B cell (primary cell): ENCODE results near the gene MORN4. TPM values are rescaled to one million over a fixed set of nuclear protein-coding genes. Genes with fewer than 3 reads are reported as not detected.

ENCODE experiments used
- ATAC-seq: fragments of 200-7000 bp; cut with Tn5 transposase; one replicate; pipeline ENCODE4 v1.10.0; 2021; ENCODE audit warnings: low read depth, mild to moderate bottlenecking, moderate number of reproducible peaks, moderate library complexity
- CTCF ChIA-PET: fragments of 350-600 bp; sonication (Branson Sonifier 250); formaldehyde crosslinking; loops from one replicate; lab custom pipeline; 2021; ENCODE audit warnings: antibody characterized with exemption, inconsistent platforms; lab: Charles Lee
- POLR2A ChIA-PET: fragments of 350-600 bp; sonication (Branson Sonifier 250); formaldehyde crosslinking; loops from one replicate; lab custom pipeline; 2021; ENCODE audit warnings: antibody characterized with exemption; lab: Charles Lee
- DNase-seq: peaks from one replicate; pipeline ENCODE4 v3.0.0; 2013
- H2AFZ ChIP-seq: 2 replicates; pipeline ENCODE4 v1.6.1; 2012; ENCODE audit warnings: mild to moderate bottlenecking, low read depth, low read length; ENCODE audit not compliant: insufficient read depth, poor library complexity, severe bottlenecking
- H3K27ac ChIP-seq, 2 donors: 1 replicate in 1 of 2; 2 replicates in 1 of 2; pipeline ENCODE4 v1.5.1; 2012 to 2013; ENCODE audit warnings: low read length in 2 of 2, mild to moderate bottlenecking in 2 of 2, moderate library complexity in 1 of 2
- H3K27me3 ChIP-seq, 4 experiments: fragments of 200-600 bp in 1 of 4; sonication (generic) in 1 of 4; replicated peaks in 1 of 4; 1 replicate in 2 of 4; 2 replicates in 2 of 4; pipeline versions ENCODE4 v1.6.1 to v1.7.0; 2013 to 2016; ENCODE audit warnings: low read length in 3 of 4, mild to moderate bottlenecking in 2 of 4, mixed read lengths in 1 of 4, moderate library complexity in 1 of 4; ENCODE audit not compliant: insufficient read depth in 4 of 4, control insufficient read depth in 3 of 4; ENCODE audit errors: control extremely low read depth in 1 of 4
- H3K36me3 ChIP-seq, 2 experiments: replicated peaks in 1 of 2; 1 replicate in 1 of 2; 2 replicates in 1 of 2; pipeline versions ENCODE4 v1.6.1 to v1.7.1; 2013; ENCODE audit warnings: low read length in 1 of 2; ENCODE audit not compliant: insufficient read depth in 2 of 2, control insufficient read depth in 1 of 2; ENCODE audit errors: control extremely low read depth in 1 of 2, extremely low read depth in 1 of 2
- H3K4me1 ChIP-seq, 2 donors: fragments of 200-600 bp in 1 of 2; sonication (generic) in 1 of 2; 1 replicate in 1 of 2; 2 replicates in 1 of 2; pipeline versions ENCODE4 v1.5.1 to v1.6.1; 2013 to 2017; ENCODE audit warnings: low read length in 2 of 2; ENCODE audit not compliant: control insufficient read depth in 2 of 2, insufficient read depth in 2 of 2
- H3K4me2 ChIP-seq: replicated peaks from 2 replicates; pipeline ENCODE3; 2012; ENCODE audit warnings: mild to moderate bottlenecking, low read depth, low read length; ENCODE audit not compliant: poor library complexity, severe bottlenecking
- H3K4me3 ChIP-seq, 5 experiments: fragments of 200-600 bp in 1 of 5; sonication (generic) in 1 of 5; 1 replicate in 3 of 5; 2 replicates in 2 of 5; pipeline versions ENCODE4 v1.5.1 to v1.7.0; 2011 to 2016; ENCODE audit warnings: low read length in 4 of 5, mild to moderate bottlenecking in 4 of 5, low read depth in 2 of 5, control low read depth in 1 of 5, moderate library complexity in 1 of 5; ENCODE audit not compliant: insufficient read depth in 1 of 5; ENCODE audit errors: control extremely low read depth in 1 of 5, extremely low read depth in 1 of 5
- H3K79me2 ChIP-seq: fragments of 200-600 bp; sonication (generic); one replicate; pipeline ENCODE4 v1.6.0; 2016; ENCODE audit warnings: low read length; ENCODE audit not compliant: control insufficient read depth, insufficient read depth
- H3K9ac ChIP-seq: fragments of 200-600 bp; sonication (generic); 2 replicates; pipeline ENCODE4 v1.6.1; 2017; ENCODE audit warnings: mild to moderate bottlenecking, low read length, moderate library complexity
- H3K9me3 ChIP-seq, 3 donors: one replicate each; pipeline versions ENCODE4 v1.6.1 to v1.7.1; 2013; ENCODE audit warnings: low read length in 2 of 3; ENCODE audit not compliant: control insufficient read depth in 2 of 3, insufficient read depth in 1 of 3; ENCODE audit errors: control extremely low read depth in 1 of 3
- H4K20me1 ChIP-seq: 2 replicates; pipeline ENCODE4 v1.6.0; 2012; ENCODE audit warnings: mild to moderate bottlenecking, low read length; ENCODE audit not compliant: insufficient read depth, control insufficient read depth, poor library complexity, severe bottlenecking
- H3K27ac Mint-ChIP-seq: one replicate; pipeline ENCODE4 v1.8.0; 2021; ENCODE audit warnings: mixed read lengths
- H3K27me3 Mint-ChIP-seq: one replicate; pipeline ENCODE4 v1.8.0; 2021; ENCODE audit warnings: mixed read lengths
- H3K4me1 Mint-ChIP-seq: one replicate; pipeline ENCODE4 v1.8.0; 2021; ENCODE audit warnings: mixed read lengths
- H3K4me3 Mint-ChIP-seq: one replicate; pipeline ENCODE4 v1.8.0; 2021; ENCODE audit warnings: mixed read lengths
- H3K9me3 Mint-ChIP-seq: one replicate; pipeline ENCODE4 v1.8.0; 2022; ENCODE audit warnings: mixed read lengths; ENCODE audit not compliant: insufficient read depth
- CTCF ChIP-seq: fragments of 200-600 bp; IDR thresholded peaks from one replicate; pipeline ENCODE4 v1.8.0; 2022; ENCODE audit warnings: antibody characterized with exemption, mild to moderate bottlenecking
- EZH2 ChIP-seq: IDR thresholded peaks from 2 replicates; pipeline ENCODE4 v1.6.1; 2012; ENCODE audit warnings: borderline replicate concordance, low read depth, mild to moderate bottlenecking, moderate library complexity, low read length; ENCODE audit not compliant: insufficient read depth, poor library complexity, severe bottlenecking
- WGBS: methylation state at CpG from one replicate; pipeline ENCODE4 v1.1.5; 2013; ENCODE audit warnings: missing lambda C conversion rate; ENCODE audit not compliant: insufficient coverage; 5-methylcytosine and 5-hydroxymethylcytosine counted together
- intact Hi-C: fragments of 100-400 bp; cut with micrococcal nuclease; formaldehyde crosslinking; loops from one replicate; pipeline ENCODE4 v1.10.0; 2022
- polyA plus RNA-seq: library from polyadenylated mRNA; depleted of rRNA; stranded (reverse); fragments of >200 nt; gene quantifications from 2 replicates; pipeline ENCODE4 v1.2.3, GENCODE V29; 2012
- total RNA-seq, 2 donors: library from RNA; stranded (reverse); fragments of 120-200 nt in 1 of 2; gene quantifications; 1 replicate in 1 of 2; 2 replicates in 1 of 2; pipeline versions ENCODE4 v1.2.3 to v1.2.4, GENCODE V29; 2013 to 2022

MORN4 gene
- total and polyA plus RNA-seq, 2 donors (not counting 1 experiment from before 2014, with no cell fraction given), result 1.5 to 2.8 TPM

GRCh38 chr10:97572214-97572989, 60.9 kb downstream of the MORN4 start, which contains the start of gene ANKRD2:
Gene ANKRD2 (plus strand): TSS chr10:97572779. CDS start chr10:97572789, 10 bp downstream.
- Histone ChIP-seq H3K27me3 (no peaks in the 10 kb centered on the region), H4K20me1 (no peaks in the 10 kb centered on the region), H3K9ac (no peak within 1 kb of the TSS), H3K36me3 (no peaks in the 10 kb centered on the region), H3K9me3 (no peaks in the 10 kb centered on the region), H3K4me1 (no peaks in the 10 kb centered on the region), H3K4me3 (no peak within 1 kb of the TSS), H3K27ac (no peak within 1 kb of the TSS), H3K4me2 (no peak within 1 kb of the TSS), H3K79me2 (no peaks in the 10 kb centered on the region), H2AFZ (no peak within 1 kb of the TSS)
- intact Hi-C loops, result no loop called here
- ChIA-PET POLR2A (no interaction called here), CTCF (interaction anchor here (0.6 to 2.3 kb wide), 20 partner anchors 9 to 469 kb away, joined by 3 to 13 read pairs (median 3); partner anchors contain the start of genes AVPI1 and HOGA1)
- H3K9me3 Mint-ChIP-seq, result no peaks in the 10 kb centered on the region
- WGBS, result 70% methylated on average over 15 of the region's 16 CpGs
- no peak within 1 kb of the TSS for H3K27ac Mint-ChIP-seq
- H3K27me3 Mint-ChIP-seq, result no peaks in the 10 kb centered on the region
- peak; percentile 60 for ATAC-seq
- TF ChIP-seq EZH2 (no peak), CTCF (peak; percentile 72)
- peak; percentile 67 for DNase-seq
- no peak within 1 kb of the TSS for H3K4me3 Mint-ChIP-seq
- no peaks in the 10 kb centered on the region for H3K4me1 Mint-ChIP-seq

GRCh38 chr10:97571622-97572021, 61.7 kb downstream of the MORN4 start:
- Histone ChIP-seq H3K79me2 (no peaks in the 10 kb centered on the region), H3K36me3 (no peaks in the 10 kb centered on the region), H3K4me1 (no peaks in the 10 kb centered on the region), H2AFZ (no peak overlapping the region), H3K9me3 (no peaks in the 10 kb centered on the region), H3K9ac (no peak overlapping the region), H4K20me1 (no peaks in the 10 kb centered on the region), H3K27me3 (no peaks in the 10 kb centered on the region), H3K27ac (no peak overlapping the region), H3K4me3 (no peak overlapping the region), H3K4me2 (no peak overlapping the region)
- Mint-ChIP-seq H3K27me3 (no peaks in the 10 kb centered on the region), H3K9me3 (no peaks in the 10 kb centered on the region), H3K27ac (no peak overlapping the region), H3K4me1 (no peaks in the 10 kb centered on the region), H3K4me3 (no peak overlapping the region)
- WGBS, result 96% methylated on average over 3 of the region's 3 CpGs
- ChIA-PET POLR2A (no interaction called here), CTCF (interaction anchor here (0.6 to 2.3 kb wide), 18 partner anchors 10 to 470 kb away, joined by 3 to 13 read pairs (median 3); partner anchors contain the start of genes AVPI1 and HOGA1)
- TF ChIP-seq CTCF, result no peak
- no peak for TF ChIP-seq EZH2
- ATAC-seq (no peak), DNase-seq (no peak)
- intact Hi-C loops, result no loop called here
